SK-N-SH (cell line): Measurements from ENCODE around the gene MMRN1.

Experiments
- CTCF ChIP-seq: fragments of 200-600 bp; sonication (generic); IDR thresholded peaks from 2 replicates; pipeline ENCODE4 v1.6.1; 2017; ENCODE audit warnings: antibody characterized with exemption, mild to moderate bottlenecking, moderate library complexity
- ELF1 ChIP-seq: IDR thresholded peaks from 2 replicates; pipeline ENCODE4 v1.4.0; 2012
- EP300 ChIP-seq, 2 experiments: IDR thresholded peaks; 2 replicates each; pipeline versions ENCODE4 v1.4.0 to v1.6.1; 2012; ENCODE audit warnings: borderline replicate concordance in 1 of 2, low read depth in 1 of 2, low read length in 1 of 2
- FOXM1 ChIP-seq: IDR thresholded peaks from 2 replicates; pipeline ENCODE4 v1.4.0; 2012; ENCODE audit warnings: low read depth, mild to moderate bottlenecking
- MAX ChIP-seq: IDR thresholded peaks from 2 replicates; pipeline ENCODE4 v1.4.0; 2012; ENCODE audit warnings: low read depth
- NFIC ChIP-seq: IDR thresholded peaks from 2 replicates; pipeline ENCODE4 v1.4.0; 2012; ENCODE audit warnings: borderline replicate concordance
- POLR2AphosphoS5 ChIP-seq: IDR thresholded peaks from 2 replicates; pipeline ENCODE4 v1.6.1; 2012; ENCODE audit warnings: low read depth, low read length
- RFX5 ChIP-seq: IDR thresholded peaks from 2 replicates; pipeline ENCODE4 v1.6.1; 2012; ENCODE audit warnings: mild to moderate bottlenecking, improper control_type of control experiment, low read length
- SMC3 ChIP-seq: IDR thresholded peaks from 2 replicates; pipeline ENCODE4 v1.6.1; 2012; ENCODE audit warnings: low read depth, low read length, improper control_type of control experiment
- TAF1 ChIP-seq: IDR thresholded peaks from 2 replicates; pipeline ENCODE4 v1.6.1; 2012; ENCODE audit warnings: low read depth, mild to moderate bottlenecking, low read length, moderate library complexity, borderline replicate concordance
- TCF12 ChIP-seq: IDR thresholded peaks from 2 replicates; pipeline ENCODE4 v1.4.0; 2012
- USF2 ChIP-seq: fragments of 150-350 bp; IDR thresholded peaks from 2 replicates; pipeline ENCODE4 v1.6.1; 2017; ENCODE audit warnings: antibody characterized with exemption, low read length, low read depth, borderline replicate concordance
- ZBTB33 ChIP-seq: IDR thresholded peaks from 2 replicates; pipeline ENCODE4 v1.4.0; 2012; ENCODE audit warnings: low read depth, borderline replicate concordance
- TF ChIP-seq, protein P1 (sequence below): IDR thresholded peaks from 2 replicates; pipeline ENCODE4 v1.6.1; 2012; ENCODE audit warnings: mild to moderate bottlenecking, low read depth, low read length, moderate library complexity

DNA sequence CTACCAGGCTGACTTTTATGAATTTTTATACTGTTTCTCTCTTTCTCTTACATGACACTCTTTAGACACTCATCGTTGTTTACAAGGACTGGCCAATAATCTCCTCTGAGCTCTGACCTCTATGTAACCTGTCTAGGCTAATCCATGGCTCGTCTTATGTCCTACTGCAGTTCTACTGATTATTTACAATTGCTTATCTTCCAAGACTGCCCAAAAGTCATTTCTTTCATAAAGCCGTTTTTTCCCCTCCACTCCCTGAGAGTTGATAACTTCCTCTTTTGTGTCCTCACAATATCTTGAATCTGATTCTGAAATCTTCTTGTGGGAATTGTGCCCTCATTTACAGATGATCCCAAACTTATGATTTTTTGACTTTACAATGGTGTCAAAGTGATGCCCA lies 39.4 kb upstream of the MMRN1 start:
- TF ChIP-seq EP300 (IDR thresholded peaks at IDR 0.05; ENCODE audit: borderline replicate concordance in 1 of 2, low read depth in 1 of 2, low read length in 1 of 2) (no peak), CTCF (no peak), USF2 (no peak), TAF1 (no peak), MAX (no peak), RFX5 (no peak), NFIC (no peak), POLR2AphosphoS5 (no peak), SMC3 (no peak), ZBTB33 (no peak), TCF12 (no peak), ELF1 (no peak), FOXM1 (no peak)
- TF ChIP-seq, protein P1, sequence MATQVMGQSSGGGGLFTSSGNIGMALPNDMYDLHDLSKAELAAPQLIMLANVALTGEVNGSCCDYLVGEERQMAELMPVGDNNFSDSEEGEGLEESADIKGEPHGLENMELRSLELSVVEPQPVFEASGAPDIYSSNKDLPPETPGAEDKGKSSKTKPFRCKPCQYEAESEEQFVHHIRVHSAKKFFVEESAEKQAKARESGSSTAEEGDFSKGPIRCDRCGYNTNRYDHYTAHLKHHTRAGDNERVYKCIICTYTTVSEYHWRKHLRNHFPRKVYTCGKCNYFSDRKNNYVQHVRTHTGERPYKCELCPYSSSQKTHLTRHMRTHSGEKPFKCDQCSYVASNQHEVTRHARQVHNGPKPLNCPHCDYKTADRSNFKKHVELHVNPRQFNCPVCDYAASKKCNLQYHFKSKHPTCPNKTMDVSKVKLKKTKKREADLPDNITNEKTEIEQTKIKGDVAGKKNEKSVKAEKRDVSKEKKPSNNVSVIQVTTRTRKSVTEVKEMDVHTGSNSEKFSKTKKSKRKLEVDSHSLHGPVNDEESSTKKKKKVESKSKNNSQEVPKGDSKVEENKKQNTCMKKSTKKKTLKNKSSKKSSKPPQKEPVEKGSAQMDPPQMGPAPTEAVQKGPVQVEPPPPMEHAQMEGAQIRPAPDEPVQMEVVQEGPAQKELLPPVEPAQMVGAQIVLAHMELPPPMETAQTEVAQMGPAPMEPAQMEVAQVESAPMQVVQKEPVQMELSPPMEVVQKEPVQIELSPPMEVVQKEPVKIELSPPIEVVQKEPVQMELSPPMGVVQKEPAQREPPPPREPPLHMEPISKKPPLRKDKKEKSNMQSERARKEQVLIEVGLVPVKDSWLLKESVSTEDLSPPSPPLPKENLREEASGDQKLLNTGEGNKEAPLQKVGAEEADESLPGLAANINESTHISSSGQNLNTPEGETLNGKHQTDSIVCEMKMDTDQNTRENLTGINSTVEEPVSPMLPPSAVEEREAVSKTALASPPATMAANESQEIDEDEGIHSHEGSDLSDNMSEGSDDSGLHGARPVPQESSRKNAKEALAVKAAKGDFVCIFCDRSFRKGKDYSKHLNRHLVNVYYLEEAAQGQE: no peak
